Naive thymus-derived CD8-positive, alpha-beta T cell (primary cell): ENCODE data around the gene NFATC2. TPM values are rescaled to one million over a fixed set of nuclear protein-coding genes. Genes with fewer than 3 reads are reported as not detected.

Experiments used
- ATAC-seq, 2 donors: fragments of 150-1000 bp; cut with Tn5 transposase in 1 of 2; sonication (Bioruptor Pico), chemical (Tn5 transposase) in 1 of 2; 1 replicate in 1 of 2; 2 replicates in 1 of 2; pipeline ENCODE4 v1.10.0; 2021; ENCODE audit warnings: mild to moderate bottlenecking in 2 of 2, moderate library complexity in 2 of 2
- POLR2A ChIA-PET: fragments of 350-600 bp; sonication (Branson Sonifier 250); formaldehyde crosslinking; loops from one replicate; lab custom pipeline; 2021; ENCODE audit warnings: antibody characterized with exemption; lab: Charles Lee
- DNase-seq, 10 donors: peaks; one replicate each; pipeline versions ENCODE4 v3.0.0 to v3.0.0-alpha.2; 2020 to 2022
- H3K27ac Mint-ChIP-seq, 10 donors: one replicate each; pipeline ENCODE4 v1.8.0; 2020 to 2022; ENCODE audit warnings: mild to moderate bottlenecking in 10 of 10, mixed read lengths in 10 of 10, moderate library complexity in 4 of 10, inconsistent platforms in 1 of 10
- H3K27me3 Mint-ChIP-seq, 5 donors: one replicate each; pipeline ENCODE4 v1.8.0; 2021 to 2022; ENCODE audit warnings: mixed read lengths in 5 of 5
- H3K36me3 Mint-ChIP-seq, 3 donors: one replicate each; pipeline ENCODE4 v1.8.0; 2020 to 2022; ENCODE audit warnings: mixed read lengths in 3 of 3, mild to moderate bottlenecking in 2 of 3, inconsistent platforms in 1 of 3
- H3K4me1 Mint-ChIP-seq, 4 donors: one replicate each; pipeline ENCODE4 v1.8.0; 2021 to 2022; ENCODE audit warnings: mixed read lengths in 4 of 4
- H3K4me3 Mint-ChIP-seq, 10 donors: one replicate each; pipeline ENCODE4 v1.8.0; 2020 to 2022; ENCODE audit warnings: mild to moderate bottlenecking in 10 of 10, mixed read lengths in 10 of 10, moderate library complexity in 6 of 10, inconsistent platforms in 1 of 10
- H3K9me3 Mint-ChIP-seq, 9 donors: one replicate each; pipeline ENCODE4 v1.8.0; 2020 to 2022; ENCODE audit warnings: mixed read lengths in 9 of 9, mild to moderate bottlenecking in 3 of 9, inconsistent platforms in 1 of 9, moderate library complexity in 1 of 9
- polyA plus RNA-seq, 3 donors: library from polyadenylated mRNA; unstranded; fragments of 300-500 nt; fragmentation: Illumina TruSeq; gene quantifications; one replicate each; pipeline ENCODE4 v1.2.3, GENCODE V29; 2021
- total RNA-seq, 8 experiments: library from RNA in 2 of 8; stranded (reverse) in 2 of 8; gene quantifications; one replicate each; pipeline ENCODE4 v1.2.3 and lab custom pipeline; 2021 to 2026

NFATC2 gene
- total and polyA plus RNA-seq, 5 experiments from 2014 or later, result 14.5 to 36.3 (median 23.8) TPM

GRCh38 chr20:51438136-51438535 lies 104.4 kb downstream of the NFATC2 start:
- Mint-ChIP-seq H3K27ac (peak overlapping the region in 3 of 10 donors; percentile 37 to 89 (median 42)), H3K4me3 (peak overlapping the region in 1 of 10 donors; percentile 12), H3K36me3 (peaks cover 6 to 75% (median 25%) of the 10 kb centered on the region in 3 donors), H3K9me3 (no peaks in the 10 kb centered on the region), H3K27me3 (no peaks in the 10 kb centered on the region), H3K4me1 (peaks cover 14 to 38% (median 25%) of the 10 kb centered on the region in 4 donors)
- ATAC-seq, result no peak
- POLR2A ChIA-PET, result no interaction called here
- no peak for DNase-seq

GRCh38 chr20:51437182-51437924 lies 105.2 kb downstream of the NFATC2 start:
- H3K9me3 Mint-ChIP-seq, result no peaks in the 10 kb centered on the region
- peaks cover 6 to 79% (median 30%) of the 10 kb centered on the region in 3 donors for H3K36me3 Mint-ChIP-seq
- POLR2A ChIA-PET, result no interaction called here
- no peak overlapping the region for H3K4me3 Mint-ChIP-seq
- no peak for ATAC-seq
- H3K27ac Mint-ChIP-seq, result peak overlapping the region in 4 of 10 donors; percentile 5 to 54 (median 42)
- peaks cover 15 to 37% (median 31%) of the 10 kb centered on the region in 4 donors for H3K4me1 Mint-ChIP-seq
- DNase-seq, result no peak
- H3K27me3 Mint-ChIP-seq, result no peaks in the 10 kb centered on the region

DNA sequence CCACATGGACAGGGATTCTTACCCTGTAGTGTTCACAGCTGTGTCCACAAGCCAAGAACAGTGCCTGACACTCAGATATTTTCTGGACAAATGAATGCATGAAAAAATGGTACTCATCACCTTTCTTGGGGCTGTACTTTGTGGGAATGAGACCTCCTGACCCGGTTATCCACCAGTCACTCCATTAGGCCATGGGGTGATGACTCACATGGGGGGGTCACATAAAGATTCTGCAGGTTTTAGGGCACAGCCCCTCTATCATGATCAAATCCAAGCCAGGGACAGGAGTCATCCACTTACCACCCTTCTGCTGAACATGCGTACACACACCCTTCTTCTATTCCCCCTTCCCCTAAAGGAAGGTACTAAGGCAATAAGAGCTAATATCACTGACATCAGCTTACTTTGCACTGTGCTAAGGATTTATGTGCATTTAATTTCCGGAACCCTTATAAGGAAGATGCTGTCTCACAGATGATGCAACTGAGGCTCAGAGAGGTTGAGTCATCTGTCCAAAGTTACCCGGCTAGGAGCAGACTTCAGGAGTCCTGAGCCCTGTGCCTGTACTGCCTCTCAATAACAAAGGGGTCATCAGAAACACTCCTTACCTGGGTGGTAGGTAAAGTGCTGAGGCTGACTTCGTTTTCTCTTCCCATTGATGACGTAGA lies 107.8 kb downstream of the NFATC2 start:
- ATAC-seq, result no peak
- no peak for DNase-seq
- H3K4me1 Mint-ChIP-seq, result peaks cover 23 to 39% (median 36%) of the 10 kb centered on the region in 4 donors
- POLR2A ChIA-PET, result no interaction called here
- no peaks in the 10 kb centered on the region for H3K27me3 Mint-ChIP-seq
- H3K9me3 Mint-ChIP-seq, result no peaks in the 10 kb centered on the region
- peak overlapping the region in 4 of 10 donors; percentile 15 to 49 (median 25) for H3K27ac Mint-ChIP-seq
- no peak overlapping the region for H3K4me3 Mint-ChIP-seq
- peaks cover 6 to 82% (median 30%) of the 10 kb centered on the region in 3 donors for H3K36me3 Mint-ChIP-seq

DNA sequence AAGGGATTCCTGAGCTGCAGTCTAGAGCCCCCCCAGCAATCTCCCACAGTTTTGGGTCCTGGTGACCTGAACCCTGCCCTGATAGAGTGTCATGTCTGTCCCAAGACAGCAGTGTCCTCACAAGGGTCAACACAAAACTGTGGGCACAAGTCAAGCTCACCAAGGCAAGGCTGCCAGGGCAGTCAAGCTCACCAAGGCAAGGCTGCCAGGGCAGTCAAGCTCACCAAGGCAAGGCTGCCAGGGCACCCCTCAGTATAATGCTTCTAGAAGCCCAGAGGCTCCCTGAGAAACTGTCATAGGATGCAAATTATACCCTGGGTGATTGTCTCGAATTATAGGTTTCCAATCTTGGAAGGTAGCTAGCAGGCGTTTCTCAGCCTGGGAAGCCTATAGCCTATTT lies 108.5 kb downstream of the NFATC2 start:
- H3K9me3 Mint-ChIP-seq, result no peaks in the 10 kb centered on the region
- no peaks in the 10 kb centered on the region for H3K27me3 Mint-ChIP-seq
- H3K27ac Mint-ChIP-seq, result peak overlapping the region in 2 of 10 donors; percentile 4 to 29
- no peak for DNase-seq
- POLR2A ChIA-PET, result interaction anchor here (0.7 kb wide), 1 partner anchor 467 kb away, joined by 3 read pairs; no protein-coding TSS in a partner anchor
- no peak for ATAC-seq
- H3K4me1 Mint-ChIP-seq, result peaks cover 18 to 33% (median 32%) of the 10 kb centered on the region in 4 donors
- H3K36me3 Mint-ChIP-seq, result peaks cover 6 to 83% (median 30%) of the 10 kb centered on the region in 3 donors
- no peak overlapping the region for H3K4me3 Mint-ChIP-seq

- DNase-seq (no peak), ATAC-seq (no peak)
- H3K27me3 Mint-ChIP-seq, result no peaks in the 10 kb centered on the region
- no peak overlapping the region for H3K4me3 Mint-ChIP-seq
- H3K9me3 Mint-ChIP-seq, result no peaks in the 10 kb centered on the region
- H3K27ac Mint-ChIP-seq, result peak overlapping the region in 2 of 10 donors; percentile 59 to 76
- peaks cover 17 to 33% (median 30%) of the 10 kb centered on the region in 4 donors for H3K4me1 Mint-ChIP-seq
- peaks cover 6 to 82% (median 26%) of the 10 kb centered on the region in 3 donors for H3K36me3 Mint-ChIP-seq
- POLR2A ChIA-PET, result no interaction called here
Observed at GRCh38 chr20:51432875-51433274, 109.6 kb downstream of the NFATC2 start.

DNA sequence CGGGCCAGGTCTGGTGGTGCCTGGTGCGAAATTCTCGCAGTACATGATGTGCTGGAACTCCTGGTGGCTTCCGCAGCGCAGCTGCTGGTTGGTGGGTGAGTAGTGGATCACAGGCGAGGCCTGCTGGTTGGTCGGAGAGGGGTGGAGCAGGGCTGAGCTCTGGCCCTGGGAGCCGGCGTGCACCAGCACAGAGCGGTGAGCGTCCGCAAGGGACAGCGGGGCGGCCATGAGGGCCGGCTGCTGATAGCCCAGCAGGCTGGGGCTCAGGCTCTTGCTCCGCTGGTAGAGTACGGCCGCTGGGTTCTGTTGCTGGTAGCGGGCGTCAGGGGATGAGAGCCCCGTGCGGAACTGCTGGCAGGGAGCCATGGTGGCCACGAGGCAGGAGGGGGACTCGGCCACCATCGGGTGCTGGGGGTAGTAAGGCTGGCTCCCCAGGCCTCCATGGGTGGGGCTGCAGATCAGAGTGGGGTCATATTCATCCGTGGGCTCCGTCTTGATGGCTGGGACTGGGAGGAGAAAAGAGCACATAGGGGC lies 110.2 kb downstream of the NFATC2 start:
- DNase-seq (no peak), ATAC-seq (no peak)
- POLR2A ChIA-PET, result no interaction called here
- H3K27me3 Mint-ChIP-seq, result no peaks in the 10 kb centered on the region
- H3K36me3 Mint-ChIP-seq, result peaks cover 6 to 82% (median 22%) of the 10 kb centered on the region in 3 donors
- H3K4me1 Mint-ChIP-seq, result peaks cover 22 to 39% (median 30%) of the 10 kb centered on the region in 4 donors
- H3K4me3 Mint-ChIP-seq, result no peak overlapping the region
- peak overlapping the region in 4 of 10 donors; percentile 23 to 68 (median 50) for H3K27ac Mint-ChIP-seq
- no peaks in the 10 kb centered on the region for H3K9me3 Mint-ChIP-seq

GRCh38 chr20:51431321-51431720 lies 111.2 kb downstream of the NFATC2 start:
- no peaks in the 10 kb centered on the region for H3K27me3 Mint-ChIP-seq
- H3K4me3 Mint-ChIP-seq, result peak overlapping the region in 3 of 10 donors; percentile 1 to 32 (median 29)
- POLR2A ChIA-PET, result no interaction called here
- ATAC-seq (peak in 1 of 2 donors; percentile 35), DNase-seq (no peak)
- H3K27ac Mint-ChIP-seq, result peak overlapping the region; percentile 23 to 80 (median 68)
- no peaks in the 10 kb centered on the region for H3K9me3 Mint-ChIP-seq
- H3K36me3 Mint-ChIP-seq, result peaks cover 6 to 83% (median 22%) of the 10 kb centered on the region in 3 donors
- H3K4me1 Mint-ChIP-seq, result peaks cover 28 to 40% (median 39%) of the 10 kb centered on the region in 4 donors

- H3K27ac Mint-ChIP-seq, result peak overlapping the region in 1 of 10 donors; percentile 71
- no peaks in the 10 kb centered on the region for H3K9me3 Mint-ChIP-seq
- POLR2A ChIA-PET, result no interaction called here
- DNase-seq (no peak), ATAC-seq (no peak)
- no peak overlapping the region for H3K4me3 Mint-ChIP-seq
- no peaks in the 10 kb centered on the region for H3K27me3 Mint-ChIP-seq
- peaks cover 4 to 87% (median 21%) of the 10 kb centered on the region in 3 donors for H3K36me3 Mint-ChIP-seq
- H3K4me1 Mint-ChIP-seq, result peaks cover 27 to 47% (median 40%) of the 10 kb centered on the region in 4 donors
Observed at GRCh38 chr20:51430198-51430950, 112.1 kb downstream of the NFATC2 start.

- POLR2A ChIA-PET, result no interaction called here
- Mint-ChIP-seq H3K27me3 (no peaks in the 10 kb centered on the region), H3K36me3 (peaks cover 0 to 86% (median 14%) of the 10 kb centered on the region in 3 donors), H3K4me3 (no peak overlapping the region), H3K9me3 (no peaks in the 10 kb centered on the region), H3K4me1 (peaks cover 24 to 52% (median 42%) of the 10 kb centered on the region in 4 donors), H3K27ac (peak overlapping the region in 2 of 10 donors; percentile 8 to 29)
- DNase-seq, result no peak
- ATAC-seq, result no peak
Observed at GRCh38 chr20:51429696-51430095, 112.8 kb downstream of the NFATC2 start.

DNA sequence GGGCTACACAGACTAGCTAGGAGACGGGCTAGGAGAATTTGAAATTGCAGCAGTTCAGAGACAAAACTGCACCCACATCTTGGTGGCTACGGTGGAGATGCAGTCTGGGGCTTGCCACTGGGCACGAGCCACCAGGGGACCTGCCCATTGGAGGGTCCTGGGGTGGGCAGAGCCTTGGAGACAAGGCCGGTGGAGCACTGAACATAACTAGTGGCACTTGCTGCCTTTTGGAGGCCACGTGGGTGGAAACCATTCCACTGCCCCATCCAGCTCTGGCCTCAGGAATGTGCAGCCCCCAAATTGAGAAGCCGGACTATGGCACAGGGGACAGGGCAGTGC lies 113.4 kb downstream of the NFATC2 start:
- no peak overlapping the region for H3K4me3 Mint-ChIP-seq
- POLR2A ChIA-PET, result no interaction called here
- H3K27ac Mint-ChIP-seq, result peak overlapping the region in 1 of 10 donors; percentile 8
- ATAC-seq (no peak), DNase-seq (no peak)
- H3K9me3 Mint-ChIP-seq, result no peaks in the 10 kb centered on the region
- H3K27me3 Mint-ChIP-seq, result no peaks in the 10 kb centered on the region
- peaks cover 26 to 54% (median 42%) of the 10 kb centered on the region in 4 donors for H3K4me1 Mint-ChIP-seq
- peaks cover 0 to 86% (median 11%) of the 10 kb centered on the region in 3 donors for H3K36me3 Mint-ChIP-seq

DNA sequence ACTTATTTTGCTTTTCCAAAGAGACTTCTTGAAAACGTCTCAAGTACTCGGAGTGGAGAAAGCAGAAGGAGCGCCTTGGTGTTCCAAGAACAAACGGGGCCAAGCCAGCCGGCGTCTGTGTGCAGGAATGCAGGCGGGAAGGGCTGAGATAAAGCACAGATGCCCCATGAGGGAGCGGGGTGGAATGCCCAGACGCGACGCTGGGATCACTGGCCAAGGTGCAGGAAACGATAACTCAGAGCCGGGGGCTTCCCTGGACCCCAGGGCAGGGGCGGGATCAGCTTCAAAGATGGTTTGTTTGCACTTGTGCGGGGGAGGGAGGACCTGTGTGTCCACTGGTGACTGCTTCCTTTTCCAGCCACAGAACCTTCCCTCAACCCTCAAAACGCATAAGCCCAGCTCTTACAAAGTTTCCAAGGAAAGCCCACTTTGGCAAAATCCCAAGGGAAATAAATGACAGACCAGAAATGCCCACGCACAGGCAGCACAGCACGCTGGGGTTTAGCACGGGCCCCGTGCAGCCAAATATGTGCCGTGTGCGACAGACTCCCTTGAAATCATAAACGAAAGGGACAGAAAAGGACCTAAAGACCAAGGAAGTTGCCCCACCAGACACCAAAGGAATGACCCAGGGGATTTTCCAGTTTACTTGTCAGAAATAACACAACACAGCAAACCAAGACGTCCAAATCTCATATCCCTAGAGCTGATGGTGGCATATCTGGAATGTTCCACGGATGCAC lies 113.9 kb downstream of the NFATC2 start:
- H3K4me3 Mint-ChIP-seq, result no peak overlapping the region
- no peaks in the 10 kb centered on the region for H3K27me3 Mint-ChIP-seq
- DNase-seq (no peak), ATAC-seq (no peak)
- H3K27ac Mint-ChIP-seq, result peak overlapping the region in 1 of 10 donors; percentile 42
- H3K4me1 Mint-ChIP-seq, result peaks cover 26 to 60% (median 41%) of the 10 kb centered on the region in 4 donors
- H3K36me3 Mint-ChIP-seq, result peaks cover 0 to 88% (median 9%) of the 10 kb centered on the region in 3 donors
- POLR2A ChIA-PET, result interaction anchor here (0.7 kb wide), 1 partner anchor 521 kb away, joined by 3 read pairs; no protein-coding TSS in a partner anchor
- no peaks in the 10 kb centered on the region for H3K9me3 Mint-ChIP-seq
